Endothelial cell of umbilical vein (primary cell): ENCODE results near the gene CBLC. TPM values are rescaled to one million over a fixed set of nuclear protein-coding genes. Genes with fewer than 3 reads are reported as not detected.

Experiments
- BruUV-seq: library from RNA; stranded (reverse); fragments of 400-500 nt; replicated peaks from 2 replicates; lab custom pipeline; 2021; lab: Mats Ljungman, UMichigan
- CTCF ChIA-PET: fragments of 300-600, 350-600 bp; sonication (Branson Sonifier 250); formaldehyde crosslinking; loops from one replicate; lab custom pipeline; 2021; ENCODE audit warnings: antibody characterized with exemption, inconsistent platforms; lab: Charles Lee
- POLR2A ChIA-PET: fragments of 300-600, 350-600 bp; sonication (Branson Sonifier 250); formaldehyde crosslinking; loops from one replicate; lab custom pipeline; 2021; ENCODE audit warnings: antibody characterized with exemption, inconsistent platforms; lab: Charles Lee
- DNase-seq: peaks from one replicate; pipeline ENCODE4 v3.0.0-alpha.2; 2011; ENCODE audit warnings: low read depth, low spot score
- FAIRE-seq: peaks from 2 replicates; lab custom pipeline; 2011; peaks lifted over from hg19 to GRCh38; lab: Jason Lieb, UNC
- H2AFZ ChIP-seq: 2 replicates; pipeline ENCODE4 v1.6.0; 2012; ENCODE audit warnings: low read depth, low read length, control low read depth, inconsistent platforms
- H3K27ac ChIP-seq: 2 replicates; pipeline ENCODE4 v1.5.1; 2011; ENCODE audit warnings: low read depth, mild to moderate bottlenecking, control low read depth, low read length, moderate library complexity; ENCODE audit not compliant: insufficient read depth
- H3K27me3 ChIP-seq, 2 experiments: 2 replicates each; pipeline versions ENCODE4 v1.6.0 to v1.6.1; 2011; ENCODE audit warnings: low read length in 2 of 2, mixed read lengths in 1 of 2; ENCODE audit not compliant: control insufficient read depth in 2 of 2, insufficient read depth in 2 of 2
- H3K36me3 ChIP-seq, 2 experiments: 2 replicates in 1 of 2; 3 replicates in 1 of 2; pipeline ENCODE4 v1.5.1; 2011; ENCODE audit warnings: low read length in 2 of 2, mild to moderate bottlenecking in 1 of 2, moderate library complexity in 1 of 2; ENCODE audit not compliant: control insufficient read depth in 2 of 2, insufficient read depth in 2 of 2; ENCODE audit errors: extremely low read depth in 1 of 2
- H3K4me1 ChIP-seq: 3 replicates; pipeline ENCODE4 v1.5.1; 2011; ENCODE audit warnings: mild to moderate bottlenecking, low read length; ENCODE audit not compliant: control insufficient read depth, insufficient read depth; ENCODE audit errors: extremely low read depth
- H3K4me2 ChIP-seq: 2 replicates; pipeline ENCODE4 v1.6.1; 2011; ENCODE audit warnings: low read length, control low read depth, mixed read lengths; ENCODE audit not compliant: insufficient read depth
- H3K4me3 ChIP-seq, 3 experiments: fragments of 200-600 bp in 1 of 3; sonication (generic), shearing (Covaris generic) in 1 of 3; replicated peaks in 1 of 3; 2 replicates each; pipeline ENCODE4 v1.5.1; 2011 to 2016; ENCODE audit warnings: control low read depth in 3 of 3, low read length in 3 of 3, mild to moderate bottlenecking in 2 of 3, inconsistent platforms in 1 of 3, low read depth in 1 of 3, moderate library complexity in 1 of 3; ENCODE audit not compliant: insufficient read depth in 1 of 3
- H3K79me2 ChIP-seq: 2 replicates; pipeline ENCODE4 v1.6.0; 2012; ENCODE audit warnings: low read length, inconsistent platforms; ENCODE audit not compliant: control insufficient read depth, insufficient read depth
- H3K9ac ChIP-seq: replicated peaks from 2 replicates; pipeline ENCODE3; 2011; ENCODE audit warnings: low read length, control low read depth; ENCODE audit not compliant: insufficient read depth; ENCODE audit errors: extremely low read depth
- H3K9me1 ChIP-seq: replicated peaks from 3 replicates; pipeline ENCODE4 v1.6.0; 2011; ENCODE audit warnings: mild to moderate bottlenecking, low read length; ENCODE audit not compliant: control insufficient read depth, insufficient read depth; ENCODE audit errors: extremely low read depth
- H3K9me3 ChIP-seq: replicated peaks from 2 replicates; pipeline ENCODE4 v1.5.1; 2012; ENCODE audit warnings: low read length, inconsistent platforms; ENCODE audit not compliant: control insufficient read depth, insufficient read depth
- H4K20me1 ChIP-seq: replicated peaks from 2 replicates; pipeline ENCODE3; 2011; ENCODE audit warnings: mild to moderate bottlenecking, low read length; ENCODE audit not compliant: control insufficient read depth, insufficient read depth; ENCODE audit errors: extremely low read depth
- EZH2 ChIP-seq: IDR thresholded peaks from 2 replicates; pipeline ENCODE4 v1.6.1; 2012; ENCODE audit warnings: borderline replicate concordance, low read depth, mild to moderate bottlenecking, moderate library complexity, low read length, inconsistent platforms; ENCODE audit not compliant: severe bottlenecking
- FOS ChIP-seq: IDR thresholded peaks from 2 replicates; pipeline ENCODE4 v1.6.1; 2011; ENCODE audit warnings: mild to moderate bottlenecking, low read length, moderate library complexity, borderline replicate concordance; ENCODE audit not compliant: insufficient read depth
- GATA2 ChIP-seq: IDR thresholded peaks from 2 replicates; pipeline ENCODE4 v1.7.0; 2011; ENCODE audit warnings: low read depth, mild to moderate bottlenecking, moderate library complexity, mixed read lengths, low read length; ENCODE audit not compliant: insufficient read length, insufficient read depth
- JUN ChIP-seq: IDR thresholded peaks from 2 replicates; pipeline ENCODE4 v1.6.1; 2011; ENCODE audit warnings: borderline replicate concordance, low read depth; ENCODE audit not compliant: insufficient read length, insufficient read depth
- MYC ChIP-seq: IDR thresholded peaks from one replicate; pipeline ENCODE4 v1.6.1; 2011; ENCODE audit warnings: mild to moderate bottlenecking, low read depth, low read length
- POLR2A ChIP-seq: IDR thresholded peaks from 2 replicates; pipeline ENCODE4 v1.6.1; 2012; ENCODE audit warnings: low read depth, mild to moderate bottlenecking, control low read depth, low read length
- POLR2AphosphoS5 ChIP-seq: IDR thresholded peaks from 2 replicates; pipeline ENCODE4 v1.6.1; 2012; ENCODE audit warnings: low read depth, mild to moderate bottlenecking, control low read depth, low read length, moderate library complexity; ENCODE audit not compliant: insufficient read depth
- dilution Hi-C: fragments of 300-500 bp; cut with MboI; formaldehyde crosslinking; loops from one replicate; pipeline ENCODE4 v1.15.0; 2019; ENCODE audit warnings: low sequenced_read_pairs; ENCODE audit not compliant: extremely low pct_ligation_motif_present
- intact Hi-C: fragments of 100-400 bp; cut with micrococcal nuclease; formaldehyde crosslinking; loops from one replicate; pipeline ENCODE4 v1.10.0; 2022
- polyA plus RNA-seq, 4 experiments: library from polyadenylated mRNA; depleted of rRNA in 3 of 4; stranded (reverse) in 3 of 4; unstranded in 1 of 4; fragments of >200 nt; gene quantifications; 2 replicates each; pipeline versions ENCODE4 v1.2.1 to v1.2.3, GENCODE V29; 2011 to 2012; ENCODE audit warnings: missing spikeins in 1 of 4
- total RNA-seq: library from RNA; stranded (reverse); gene quantifications from 2 replicates; pipeline ENCODE4 v1.2.3, GENCODE V29; 2021
- TF ChIP-seq, protein P1 (sequence below), 2 donors: IDR thresholded peaks; 1 replicate in 1 of 2; 2 replicates in 1 of 2; pipeline ENCODE4 v1.5.1; 2011; ENCODE audit warnings: low read length in 2 of 2, mild to moderate bottlenecking in 2 of 2, moderate library complexity in 2 of 2, control low read depth in 1 of 2, inconsistent platforms in 1 of 2, low read depth in 1 of 2; ENCODE audit not compliant: insufficient read depth in 1 of 2; ENCODE audit errors: extremely low read depth in 1 of 2
- TF ChIP-seq, protein P2 (sequence below): IDR thresholded peaks from 2 replicates; pipeline ENCODE4 v1.6.1; 2011; ENCODE audit not compliant: insufficient read depth, insufficient read length

Gene CBLC
- total and polyA plus RNA-seq, 2 donors (not counting 3 experiments of a cell fraction or from before 2014, with no cell fraction given), result 0.04 TPM; not detected in 1

DNA sequence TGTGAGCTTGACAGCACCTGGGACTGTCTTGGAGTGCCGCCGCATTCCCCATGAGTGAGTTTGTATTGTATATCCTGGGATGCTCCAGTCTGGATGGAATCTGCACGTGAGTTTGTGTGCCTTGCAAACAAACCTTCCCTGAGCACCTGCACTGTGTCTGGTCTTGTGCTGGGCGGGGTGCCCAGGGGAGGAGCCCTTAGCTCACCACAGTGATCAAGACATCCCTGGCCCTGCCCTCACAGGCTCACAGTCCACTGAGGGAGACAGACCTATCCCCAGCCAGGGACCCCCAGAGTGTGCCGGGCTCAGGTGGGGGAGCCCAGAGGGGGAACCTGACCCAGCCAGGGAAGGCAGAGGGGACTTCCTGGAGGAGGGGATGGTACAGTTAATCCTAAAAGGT lies 29.5 kb downstream of the CBLC start:
- Histone ChIP-seq H3K9ac (no peak overlapping the region), H3K9me1 (no peaks in the 10 kb centered on the region), H3K27me3 (no peaks in the 10 kb centered on the region), H3K9me3 (no peaks in the 10 kb centered on the region), H3K79me2 (no peaks in the 10 kb centered on the region), H3K4me3 (no peak overlapping the region), H4K20me1 (no peaks in the 10 kb centered on the region), H3K27ac (no peak overlapping the region), H2AFZ (no peak overlapping the region), H3K4me2 (no peak overlapping the region), H3K4me1 (peaks cover 16% of the 10 kb centered on the region), H3K36me3 (peaks cover 0 to 2% of the 10 kb centered on the region in 2 experiments)
- intact Hi-C loops (loop anchor here (10.0 kb wide), 1 partner anchor 148 kb away; the partner anchor contains the start of gene CLPTM1), dilution Hi-C loops (no loop called here)
- DNase-seq, result no peak
- ChIA-PET POLR2A (interaction anchor here (0.5 to 1.0 kb wide), 2 partner anchors 11 to 41 kb away, joined by 4 to 6 read pairs; no protein-coding TSS in a partner anchor), CTCF (interaction anchor here (0.7 to 4.2 kb wide), 15 partner anchors 9 to 236 kb away, joined by 3 to 57 read pairs (median 5); partner anchors contain the start of gene NECTIN2)
- FAIRE-seq, result no peak
- no peak for TF ChIP-seq FOS
- TF ChIP-seq, protein P1, sequence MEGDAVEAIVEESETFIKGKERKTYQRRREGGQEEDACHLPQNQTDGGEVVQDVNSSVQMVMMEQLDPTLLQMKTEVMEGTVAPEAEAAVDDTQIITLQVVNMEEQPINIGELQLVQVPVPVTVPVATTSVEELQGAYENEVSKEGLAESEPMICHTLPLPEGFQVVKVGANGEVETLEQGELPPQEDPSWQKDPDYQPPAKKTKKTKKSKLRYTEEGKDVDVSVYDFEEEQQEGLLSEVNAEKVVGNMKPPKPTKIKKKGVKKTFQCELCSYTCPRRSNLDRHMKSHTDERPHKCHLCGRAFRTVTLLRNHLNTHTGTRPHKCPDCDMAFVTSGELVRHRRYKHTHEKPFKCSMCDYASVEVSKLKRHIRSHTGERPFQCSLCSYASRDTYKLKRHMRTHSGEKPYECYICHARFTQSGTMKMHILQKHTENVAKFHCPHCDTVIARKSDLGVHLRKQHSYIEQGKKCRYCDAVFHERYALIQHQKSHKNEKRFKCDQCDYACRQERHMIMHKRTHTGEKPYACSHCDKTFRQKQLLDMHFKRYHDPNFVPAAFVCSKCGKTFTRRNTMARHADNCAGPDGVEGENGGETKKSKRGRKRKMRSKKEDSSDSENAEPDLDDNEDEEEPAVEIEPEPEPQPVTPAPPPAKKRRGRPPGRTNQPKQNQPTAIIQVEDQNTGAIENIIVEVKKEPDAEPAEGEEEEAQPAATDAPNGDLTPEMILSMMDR (IDR thresholded peaks at IDR 0.05; ENCODE audit: extremely low read depth in 1 of 2, insufficient read depth in 1 of 2, low read depth in 1 of 2, low read length in 2 of 2), result no peak
- TF ChIP-seq, protein P2, sequence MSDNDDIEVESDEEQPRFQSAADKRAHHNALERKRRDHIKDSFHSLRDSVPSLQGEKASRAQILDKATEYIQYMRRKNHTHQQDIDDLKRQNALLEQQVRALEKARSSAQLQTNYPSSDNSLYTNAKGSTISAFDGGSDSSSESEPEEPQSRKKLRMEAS, result no peak
- TF ChIP-seq POLR2AphosphoS5, result no peak
- no peak for TF ChIP-seq POLR2A
- TF ChIP-seq MYC, result no peak
- TF ChIP-seq GATA2, result no peak
- no peak for TF ChIP-seq JUN
- TF ChIP-seq EZH2, result no peak
- no TSS peak for BruUV-seq
